HepG2 (cell line): ENCODE data around the gene E2F1. TPM values are rescaled to one million over a fixed set of nuclear protein-coding genes. Genes with fewer than 3 reads are reported as not detected.

Experiments
- CEBPB ChIP-seq: IDR thresholded peaks from 2 replicates; pipeline ENCODE4 v1.6.1; 2011; ENCODE audit warnings: low read depth, low read length, improper control_type of control experiment, borderline replicate concordance
- HOXA7 ChIP-seq: sonication (generic); formaldehyde crosslinking; IDR thresholded peaks from 2 replicates; pipeline ENCODE4 v1.8.1; 2022; ENCODE audit warnings: mild to moderate bottlenecking, missing genetic modification reagents, moderate library complexity
- PCBP1 ChIP-seq: fragments of 200-400 bp; formaldehyde crosslinking; IDR thresholded peaks from 2 replicates; pipeline ENCODE4 v1.6.1; 2017; ENCODE audit warnings: mild to moderate bottlenecking, low read depth, low read length, borderline replicate concordance
- PHF8 ChIP-seq: sonication (generic); formaldehyde crosslinking; IDR thresholded peaks from 2 replicates; pipeline ENCODE4 v1.5.0; 2020; ENCODE audit warnings: missing genetic modification reagents
- SP4 ChIP-seq: sonication (generic); formaldehyde crosslinking; IDR thresholded peaks from 2 replicates; pipeline ENCODE4 v1.8.1; 2023; ENCODE audit warnings: mild to moderate bottlenecking, missing genetic modification reagents
- XBP1 ChIP-seq: sonication (generic); formaldehyde crosslinking; IDR thresholded peaks from 2 replicates; pipeline ENCODE4 v1.5.0; 2020; ENCODE audit warnings: missing genetic modification reagents
- YEATS4 ChIP-seq: sonication (generic); formaldehyde crosslinking; IDR thresholded peaks from 2 replicates; pipeline ENCODE4 v1.4.0; 2020; ENCODE audit warnings: missing genetic modification reagents, borderline replicate concordance
- ZC3H4 ChIP-seq: sonication (generic); formaldehyde crosslinking; IDR thresholded peaks from 2 replicates; pipeline ENCODE4 v1.4.0; 2020; ENCODE audit warnings: missing genetic modification reagents, borderline replicate concordance
- ZKSCAN5 ChIP-seq: sonication (generic); formaldehyde crosslinking; IDR thresholded peaks from 2 replicates; pipeline ENCODE4 v1.5.1; 2020; ENCODE audit warnings: mild to moderate bottlenecking, missing genetic modification reagents
- ZNF724P ChIP-seq: sonication (generic); formaldehyde crosslinking; IDR thresholded peaks from 2 replicates; pipeline ENCODE4 v1.8.0; 2022; ENCODE audit warnings: missing genetic modification reagents, borderline replicate concordance
- polyA plus RNA-seq, 8 experiments: library from polyadenylated mRNA; depleted of rRNA in 3 of 8; stranded (reverse) in 7 of 8; unstranded in 1 of 8; fragments of >200 nt; fragmentation: Illumina TruSeq in 4 of 8; extraction: Trizol in 4 of 8; gene quantifications; 2 replicates each; pipeline versions ENCODE4 v1.2.1 to v1.2.3, GENCODE V29; 2011 to 2016; ENCODE audit warnings: low read depth in 4 of 8, missing spikeins in 1 of 8, mixed read lengths in 1 of 8; ENCODE audit not compliant: insufficient read depth in 1 of 8
- total RNA-seq, 5 experiments: library from RNA; depleted of rRNA; stranded (reverse); fragments of >200 nt; fragmentation: Illumina TruSeq; extraction: Trizol; gene quantifications; 2 replicates each; pipeline ENCODE4 v1.2.3, GENCODE V29; 2016; ENCODE audit warnings: low read depth in 1 of 5
- TF ChIP-seq, protein P1 (sequence below): sonication (generic); formaldehyde crosslinking; IDR thresholded peaks from 2 replicates; pipeline ENCODE4 v1.4.0; 2020; ENCODE audit warnings: mild to moderate bottlenecking, missing genetic modification reagents
- TF ChIP-seq, protein P2 (sequence below): sonication (generic); formaldehyde crosslinking; IDR thresholded peaks from 2 replicates; pipeline ENCODE4 v1.8.1; 2023; ENCODE audit warnings: mild to moderate bottlenecking, inconsistent platforms, moderate library complexity, missing genetic modification reagents, borderline replicate concordance
- TF ChIP-seq, protein P3 (sequence below): IDR thresholded peaks from 2 replicates; pipeline ENCODE4 v1.6.1; 2012; ENCODE audit warnings: low read length, improper control_type of control experiment
- TF ChIP-seq, protein P4 (sequence below): sonication (generic); formaldehyde crosslinking; IDR thresholded peaks from 2 replicates; pipeline ENCODE4 v1.8.1; 2023; ENCODE audit warnings: mild to moderate bottlenecking, missing genetic modification reagents, borderline replicate concordance
- TF ChIP-seq, protein P5 (sequence below): sonication (generic); formaldehyde crosslinking; IDR thresholded peaks from 2 replicates; pipeline ENCODE4 v1.8.1; 2022; ENCODE audit warnings: low read depth, mild to moderate bottlenecking, missing genetic modification reagents

E2F1 gene
- total and polyA plus RNA-seq, 2 of the 13 experiments (the other 11 are each of a cell fraction or from before 2014, with no cell fraction given), result 25.5 to 39.4 TPM

DNA sequence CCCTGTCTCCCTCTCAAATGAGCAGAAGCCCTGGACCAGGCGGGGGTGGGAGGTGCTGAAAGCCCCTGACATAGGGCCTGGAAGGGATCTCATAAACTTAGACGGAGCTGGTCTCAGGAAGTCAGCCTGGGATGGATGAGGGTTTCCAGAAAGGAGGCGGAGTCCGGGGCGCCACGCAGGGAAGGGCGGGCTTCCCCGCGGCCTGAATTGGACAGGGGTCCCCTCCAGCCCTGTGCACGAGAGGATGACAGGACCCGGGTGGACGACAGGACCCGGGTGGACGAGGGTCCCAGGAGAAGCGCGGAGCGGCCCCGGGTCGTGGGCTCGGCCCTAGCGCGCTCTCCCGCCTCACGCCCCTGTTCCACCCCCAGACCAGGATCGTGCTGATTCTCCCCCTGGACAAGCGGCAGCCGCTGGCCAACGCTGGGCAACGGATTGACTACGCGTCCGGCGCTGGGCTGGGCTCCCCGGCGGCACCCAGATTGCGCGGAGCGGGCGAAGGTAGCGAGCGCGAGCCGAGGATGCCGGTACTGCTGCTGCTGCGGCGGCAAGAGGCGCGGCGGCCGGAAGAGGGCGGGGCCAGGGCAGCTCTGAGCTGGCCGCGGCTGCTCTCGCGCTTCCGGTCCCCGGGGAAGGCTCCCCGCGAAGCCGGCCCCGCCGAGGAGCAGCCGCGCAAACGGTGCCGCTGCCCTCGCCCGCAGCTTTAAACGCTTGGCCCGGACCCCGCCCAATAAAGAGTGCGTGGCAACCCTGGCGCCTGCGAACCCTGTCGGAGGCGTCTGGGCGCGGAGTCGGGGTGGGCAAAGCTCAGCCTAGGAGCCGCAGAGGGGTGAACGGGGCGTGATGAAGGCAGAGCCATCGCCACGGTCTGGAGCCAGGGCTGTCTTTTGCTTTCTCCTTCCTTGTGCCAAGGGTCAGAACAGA, 22.8 kb downstream of the E2F1 start (continued):
- TF ChIP-seq, protein P1, sequence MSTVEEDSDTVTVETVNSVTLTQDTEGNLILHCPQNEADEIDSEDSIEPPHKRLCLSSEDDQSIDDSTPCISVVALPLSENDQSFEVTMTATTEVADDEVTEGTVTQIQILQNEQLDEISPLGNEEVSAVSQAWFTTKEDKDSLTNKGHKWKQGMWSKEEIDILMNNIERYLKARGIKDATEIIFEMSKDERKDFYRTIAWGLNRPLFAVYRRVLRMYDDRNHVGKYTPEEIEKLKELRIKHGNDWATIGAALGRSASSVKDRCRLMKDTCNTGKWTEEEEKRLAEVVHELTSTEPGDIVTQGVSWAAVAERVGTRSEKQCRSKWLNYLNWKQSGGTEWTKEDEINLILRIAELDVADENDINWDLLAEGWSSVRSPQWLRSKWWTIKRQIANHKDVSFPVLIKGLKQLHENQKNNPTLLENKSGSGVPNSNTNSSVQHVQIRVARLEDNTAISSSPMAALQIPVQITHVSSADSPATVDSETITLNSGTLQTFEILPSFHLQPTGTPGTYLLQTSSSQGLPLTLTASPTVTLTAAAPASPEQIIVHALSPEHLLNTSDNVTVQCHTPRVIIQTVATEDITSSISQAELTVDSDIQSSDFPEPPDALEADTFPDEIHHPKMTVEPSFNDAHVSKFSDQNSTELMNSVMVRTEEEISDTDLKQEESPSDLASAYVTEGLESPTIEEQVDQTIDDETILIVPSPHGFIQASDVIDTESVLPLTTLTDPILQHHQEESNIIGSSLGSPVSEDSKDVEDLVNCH, result no peak
- TF ChIP-seq, protein P2, sequence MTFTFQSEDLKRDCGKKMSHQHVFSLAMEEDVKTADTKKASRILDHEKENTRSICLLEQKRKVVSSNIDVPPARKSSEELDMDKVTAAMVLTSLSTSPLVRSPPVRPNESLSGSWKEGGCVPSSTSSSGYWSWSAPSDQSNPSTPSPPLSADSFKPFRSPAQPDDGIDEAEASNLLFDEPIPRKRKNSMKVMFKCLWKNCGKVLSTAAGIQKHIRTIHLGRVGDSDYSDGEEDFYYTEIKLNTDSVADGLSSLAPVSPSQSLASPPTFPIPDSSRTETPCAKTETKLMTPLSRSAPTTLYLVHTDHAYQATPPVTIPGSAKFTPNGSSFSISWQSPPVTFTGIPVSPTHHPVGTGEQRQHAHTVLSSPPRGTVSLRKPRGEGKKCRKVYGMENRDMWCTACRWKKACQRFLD (CRISPR knock-in tag), result no peak; the same call in 1 of the 2 replicates
- TF ChIP-seq PCBP1, result 0 out of 2 replicates have a peak, but pooled peaks have one; percentile 23
- TF ChIP-seq PHF8 (CRISPR knock-in tag), result peak; percentile 95
- TF ChIP-seq ZNF724P (CRISPR knock-in tag), result peak; percentile 94
- peak; percentile 46; the same call in 1 of the 2 replicates for TF ChIP-seq XBP1
- TF ChIP-seq, protein P3, sequence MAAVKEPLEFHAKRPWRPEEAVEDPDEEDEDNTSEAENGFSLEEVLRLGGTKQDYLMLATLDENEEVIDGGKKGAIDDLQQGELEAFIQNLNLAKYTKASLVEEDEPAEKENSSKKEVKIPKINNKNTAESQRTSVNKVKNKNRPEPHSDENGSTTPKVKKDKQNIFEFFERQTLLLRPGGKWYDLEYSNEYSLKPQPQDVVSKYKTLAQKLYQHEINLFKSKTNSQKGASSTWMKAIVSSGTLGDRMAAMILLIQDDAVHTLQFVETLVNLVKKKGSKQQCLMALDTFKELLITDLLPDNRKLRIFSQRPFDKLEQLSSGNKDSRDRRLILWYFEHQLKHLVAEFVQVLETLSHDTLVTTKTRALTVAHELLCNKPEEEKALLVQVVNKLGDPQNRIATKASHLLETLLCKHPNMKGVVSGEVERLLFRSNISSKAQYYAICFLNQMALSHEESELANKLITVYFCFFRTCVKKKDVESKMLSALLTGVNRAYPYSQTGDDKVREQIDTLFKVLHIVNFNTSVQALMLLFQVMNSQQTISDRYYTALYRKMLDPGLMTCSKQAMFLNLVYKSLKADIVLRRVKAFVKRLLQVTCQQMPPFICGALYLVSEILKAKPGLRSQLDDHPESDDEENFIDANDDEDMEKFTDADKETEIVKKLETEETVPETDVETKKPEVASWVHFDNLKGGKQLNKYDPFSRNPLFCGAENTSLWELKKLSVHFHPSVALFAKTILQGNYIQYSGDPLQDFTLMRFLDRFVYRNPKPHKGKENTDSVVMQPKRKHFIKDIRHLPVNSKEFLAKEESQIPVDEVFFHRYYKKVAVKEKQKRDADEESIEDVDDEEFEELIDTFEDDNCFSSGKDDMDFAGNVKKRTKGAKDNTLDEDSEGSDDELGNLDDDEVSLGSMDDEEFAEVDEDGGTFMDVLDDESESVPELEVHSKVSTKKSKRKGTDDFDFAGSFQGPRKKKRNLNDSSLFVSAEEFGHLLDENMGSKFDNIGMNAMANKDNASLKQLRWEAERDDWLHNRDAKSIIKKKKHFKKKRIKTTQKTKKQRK, result no peak
- peak; percentile 76 for TF ChIP-seq YEATS4 (CRISPR knock-in tag)
- TF ChIP-seq ZC3H4 (CRISPR knock-in tag), result peak; percentile 81; the same call in 1 of the 2 replicates
- TF ChIP-seq, protein P4, sequence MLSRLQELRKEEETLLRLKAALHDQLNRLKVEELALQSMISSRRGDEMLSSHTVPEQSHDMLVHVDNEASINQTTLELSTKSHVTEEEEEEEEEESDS, result peak; percentile 88
- peak; percentile 97 for TF ChIP-seq SP4 (CRISPR knock-in tag)
- TF ChIP-seq ZKSCAN5 (CRISPR knock-in tag), result no peak
- TF ChIP-seq HOXA7 (CRISPR knock-in tag), result no peak
- no peak for TF ChIP-seq CEBPB
- TF ChIP-seq, protein P5, sequence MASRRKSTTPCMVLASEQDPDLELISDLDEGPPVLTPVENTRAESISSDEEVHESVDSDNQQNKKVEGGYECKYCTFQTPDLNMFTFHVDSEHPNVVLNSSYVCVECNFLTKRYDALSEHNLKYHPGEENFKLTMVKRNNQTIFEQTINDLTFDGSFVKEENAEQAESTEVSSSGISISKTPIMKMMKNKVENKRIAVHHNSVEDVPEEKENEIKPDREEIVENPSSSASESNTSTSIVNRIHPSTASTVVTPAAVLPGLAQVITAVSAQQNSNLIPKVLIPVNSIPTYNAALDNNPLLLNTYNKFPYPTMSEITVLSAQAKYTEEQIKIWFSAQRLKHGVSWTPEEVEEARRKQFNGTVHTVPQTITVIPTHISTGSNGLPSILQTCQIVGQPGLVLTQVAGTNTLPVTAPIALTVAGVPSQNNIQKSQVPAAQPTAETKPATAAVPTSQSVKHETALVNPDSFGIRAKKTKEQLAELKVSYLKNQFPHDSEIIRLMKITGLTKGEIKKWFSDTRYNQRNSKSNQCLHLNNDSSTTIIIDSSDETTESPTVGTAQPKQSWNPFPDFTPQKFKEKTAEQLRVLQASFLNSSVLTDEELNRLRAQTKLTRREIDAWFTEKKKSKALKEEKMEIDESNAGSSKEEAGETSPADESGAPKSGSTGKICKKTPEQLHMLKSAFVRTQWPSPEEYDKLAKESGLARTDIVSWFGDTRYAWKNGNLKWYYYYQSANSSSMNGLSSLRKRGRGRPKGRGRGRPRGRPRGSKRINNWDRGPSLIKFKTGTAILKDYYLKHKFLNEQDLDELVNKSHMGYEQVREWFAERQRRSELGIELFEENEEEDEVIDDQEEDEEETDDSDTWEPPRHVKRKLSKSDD (CRISPR knock-in tag), result peak; percentile 85; the same call in 1 of the 2 replicates
